ENCODE measurements around the gene PLA2G1B. TPM values are rescaled to one million over a fixed set of nuclear protein-coding genes. Genes with fewer than 3 reads are reported as not detected.

The PLA2G1B gene
- total and polyA plus RNA-seq, 9 of the 15 experiments (the other 6 are each of a cell fraction or from before 2014, with no cell fraction given) = 1.4 TPM; not detected in 8

GRCh38 chr12:120278137-120279069, 49.2 kb downstream of the PLA2G1B start:
- ATAC-seq = no peak
- in situ Hi-C loops (cut with MboI) (no loop called here), intact Hi-C loops (cut with micrococcal nuclease) (no loop called here)
- Histone ChIP-seq H3K27ac (ENCODE audit: extremely low read depth, low read depth, low read length) (no peak overlapping the region), H3K36me3 (ENCODE audit: control insufficient read depth, insufficient read depth, low read length) (no peaks in the 10 kb centered on the region), H3K79me2 (ENCODE audit: control insufficient read depth, insufficient read depth, low read length) (no peaks in the 10 kb centered on the region), H3K4me1 (replicated peaks in 1 of 2; ENCODE audit: control insufficient read depth in 2 of 2, insufficient read depth in 2 of 2, low read length in 2 of 2) (peaks cover 0 to 26% of the 10 kb centered on the region in 2 experiments; a peak in 3 of 5 replicates), H3K4me3 (no peak overlapping the region), H2AFZ (ENCODE audit: low read depth, low read length) (no peak overlapping the region), H3K4me2 (ENCODE audit: insufficient read depth, low read length) (no peak overlapping the region), H3K9ac (ENCODE audit: insufficient read depth in 1 of 2, low read depth in 2 of 2, low read length in 2 of 2) (no peak overlapping the region; a peak in 1 of 4 replicates), H3K9me3 (replicated peaks; ENCODE audit: control insufficient read depth, insufficient read depth, low read depth, low read length) (no peaks in the 10 kb centered on the region), H3K27me3 (ENCODE audit: control insufficient read depth in 2 of 2, insufficient read depth in 2 of 2, low read length in 2 of 2) (no peaks in the 10 kb centered on the region), H3K9me1 (ENCODE audit: control insufficient read depth, insufficient read depth, low read length) (no peaks in the 10 kb centered on the region), H4K20me1 (replicated peaks; ENCODE audit: control insufficient read depth, insufficient read depth, low read length) (no peaks in the 10 kb centered on the region)
- 75% methylated on average over 26 of the region's 57 CpGs for WGBS (ENCODE audit: insufficient coverage, low coverage, missing lambda C conversion rate)
- TF ChIP-seq ZNF695 (CRISPR knock-in tag; IDR thresholded peaks at IDR 0.05) (no peak), KDM1A (IDR thresholded peaks at IDR 0.05) (peak in 1 of 2 experiments; percentile 67; a peak in 1 of 4 replicates), ZNF398 (CRISPR knock-in tag; IDR thresholded peaks at IDR 0.05) (no peak), HNRNPL (IDR thresholded peaks at IDR 0.05; ENCODE audit: low read depth, low read length) (peak; percentile 37; the same call in 1 of the 2 replicates), PCBP1 (IDR thresholded peaks at IDR 0.05; ENCODE audit: low read depth, low read length, poor library complexity, severe bottlenecking) (peak; percentile 34), SREBF2 (CRISPR knock-in tag; IDR thresholded peaks at IDR 0.05) (no peak), KDM5B (IDR thresholded peaks at IDR 0.05; ENCODE audit: insufficient replicate concordance, low read depth, low read length) (no peak)
- ChIA-PET CTCF (ENCODE audit: low intra/inter-chr PET ratio) (no interaction called here), POLR2A (interaction anchor here (0.6 to 6.7 kb wide), 2 partner anchors 13 to 118 kb away, joined by 4 to 102 read pairs; partner anchors contain the start of genes RNU4-1 and RNU4-2)
- no peak for DNase-seq (ENCODE audit: extremely low read depth in 1 of 4, low spot score in 3 of 4)
- FAIRE-seq = no peak
- no TSS peak for BruUV-seq (replicated peaks)

All from K562 (cell line).